CD4-positive, alpha-beta T cell treated with Interleukin-4 for 4 hours (primary cell): Measurements from ENCODE around the gene CLK2.

Experiments used
- DNase-seq: peaks from one replicate; pipeline ENCODE4 v3.0.0-alpha.2; 2020

Gene CLK2

GRCh38 chr1:155273343-155274245, at the start of gene CLK2:
Gene CLK2, minus strand, starts transcription at chr1:155273504. Its CDS starts 2,527 bp downstream, at chr1:155270977.
- peak; percentile 90 for DNase-seq

GRCh38 chr1:155322571-155322952, 49.3 kb upstream of the CLK2 start:
- DNase-seq, result no peak

GRCh38 chr1:155321639-155322503, 48.6 kb upstream of the CLK2 start:
- DNase-seq, result no peak

GRCh38 chr1:155320661-155321617, 47.6 kb upstream of the CLK2 start, which contains the start of gene RUSC1:
Gene RUSC1, plus strand, starts transcription at chr1:155320894. Its CDS starts 880 bp downstream, at chr1:155321774.
- DNase-seq, result peak; percentile 57

DNA sequence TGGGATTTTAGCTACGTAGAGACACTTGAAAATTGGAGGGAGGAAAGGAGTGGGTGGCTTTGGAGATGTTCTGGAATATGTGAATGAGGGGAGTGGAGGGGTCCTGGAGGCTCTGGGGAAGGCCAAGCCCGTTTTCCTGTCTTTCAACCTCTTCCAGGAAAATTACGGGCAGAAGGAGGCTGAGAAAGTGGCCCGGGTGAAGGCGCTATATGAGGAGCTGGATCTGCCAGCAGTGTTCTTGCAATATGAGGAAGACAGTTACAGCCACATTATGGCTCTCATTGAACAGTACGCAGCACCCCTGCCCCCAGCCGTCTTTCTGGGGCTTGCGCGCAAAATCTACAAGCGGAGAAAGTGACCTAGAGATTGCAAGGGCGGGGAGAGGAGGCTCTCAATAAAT, 46.9 kb upstream of the CLK2 start:
- DNase-seq, result no peak

DNA sequence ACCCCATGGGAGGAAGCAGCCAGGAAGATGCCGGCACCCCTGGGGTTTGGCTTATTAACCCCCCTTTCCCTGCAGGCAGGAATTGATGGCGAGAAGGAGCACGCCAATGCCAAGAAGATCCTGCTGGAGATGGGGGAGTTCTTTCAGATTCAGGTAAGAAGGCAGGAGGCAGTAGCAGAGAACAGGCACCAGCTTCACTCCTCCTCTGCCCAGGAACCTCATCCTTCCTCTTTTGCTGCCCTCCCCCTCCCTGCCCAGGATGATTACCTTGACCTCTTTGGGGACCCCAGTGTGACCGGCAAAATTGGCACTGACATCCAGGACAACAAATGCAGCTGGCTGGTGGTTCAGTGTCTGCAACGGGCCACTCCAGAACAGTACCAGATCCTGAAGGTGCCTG, 46.2 kb upstream of the CLK2 start:
- DNase-seq, result no peak

GRCh38 chr1:155318082-155318481, 44.8 kb upstream of the CLK2 start:
- DNase-seq, result no peak

DNA sequence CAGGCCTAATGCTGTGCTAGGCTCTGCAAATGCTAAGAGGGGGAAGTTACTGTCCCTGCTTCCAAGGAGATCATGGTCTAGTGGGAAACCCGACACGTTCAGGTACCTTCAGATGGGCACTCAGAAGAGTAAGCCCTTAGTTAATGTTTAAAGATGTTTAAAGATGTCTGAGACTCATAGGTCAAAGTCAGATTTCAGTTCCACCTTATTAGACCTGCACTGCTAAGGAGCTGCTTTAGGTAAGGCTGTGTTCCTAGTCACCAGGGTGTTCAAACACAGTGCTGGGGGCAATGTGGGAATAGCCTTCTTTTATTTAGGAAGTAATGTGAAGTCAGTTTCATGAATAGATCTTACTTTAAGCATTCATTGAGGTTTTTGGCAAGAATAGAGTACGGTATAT, 43.6 kb upstream of the CLK2 start:
- no peak for DNase-seq

- no peak for DNase-seq
These were observed 40.0 kb upstream of the CLK2 start for GRCh38 chr1:155313261-155313660.

- DNase-seq, result no peak
These were observed 36.2 kb upstream of the CLK2 start for GRCh38 chr1:155309423-155310021.

GRCh38 chr1:155308493-155309422, 35.5 kb upstream of the CLK2 start, which contains the start of gene FDPS:
Gene FDPS, plus strand, starts transcription at chr1:155308866. Its CDS starts 924 bp downstream, at chr1:155309790.
- DNase-seq, result peak; percentile 98

DNA sequence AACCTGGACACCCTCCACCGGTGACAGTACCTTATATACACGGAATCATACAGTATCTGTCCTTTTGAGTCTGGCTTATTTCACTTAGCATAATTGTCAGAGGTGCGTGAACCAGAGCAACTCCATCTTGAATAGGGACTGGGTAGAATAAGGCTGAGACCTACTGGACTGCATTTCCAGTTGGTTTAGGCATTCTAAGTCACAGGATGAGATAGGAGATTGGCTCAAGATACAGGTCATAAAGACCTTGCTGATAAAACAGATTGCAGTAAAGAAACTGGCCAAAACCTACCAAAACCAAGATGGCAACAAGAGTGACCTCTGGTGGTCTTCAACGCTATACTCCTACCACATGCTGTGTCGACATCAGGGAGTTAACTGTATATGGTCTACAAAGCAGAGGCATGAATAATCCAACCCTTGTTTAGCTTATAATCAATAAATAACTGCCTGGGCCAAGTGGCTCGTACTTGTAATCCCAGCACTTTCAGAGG, 34.0 kb upstream of the CLK2 start:
- DNase-seq, result no peak

DNA sequence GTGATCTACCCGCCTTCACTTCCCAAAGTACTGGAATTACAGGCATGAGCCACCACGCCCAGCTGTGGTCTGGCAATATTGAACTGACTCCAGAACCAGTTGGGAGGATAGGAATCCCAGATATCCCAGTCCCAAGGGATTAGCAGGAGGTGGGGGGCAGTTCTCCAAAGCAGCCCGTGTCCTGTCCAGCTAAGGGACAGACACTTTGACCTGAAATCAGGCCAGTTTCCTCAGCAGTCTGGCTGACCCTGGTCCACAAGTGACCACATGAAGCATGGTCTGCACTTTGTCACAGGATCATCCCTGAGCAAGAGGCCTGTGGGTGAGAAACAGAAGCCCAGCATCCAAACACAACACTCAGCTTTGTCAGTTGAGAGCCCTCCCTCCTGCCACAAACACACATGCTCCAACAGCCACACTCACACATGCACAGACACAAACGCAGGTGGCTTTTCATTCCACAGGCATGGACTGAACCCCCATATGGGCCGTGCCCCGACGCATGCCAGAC, 32.6 kb upstream of the CLK2 start:
- no peak for DNase-seq

- no peak for DNase-seq
These were observed 31.3 kb upstream of the CLK2 start for GRCh38 chr1:155304558-155305063.

GRCh38 chr1:155301342-155301841, 28.1 kb upstream of the CLK2 start, which contains the start of gene PKLR:
Gene PKLR, minus strand, starts transcription at chr1:155301438. Its CDS starts 43 bp downstream, at chr1:155301395.
- no peak for DNase-seq

- no peak for DNase-seq
These were observed 27.4 kb upstream of the CLK2 start for GRCh38 chr1:155300553-155301329.

- no peak for DNase-seq
These were observed 26.7 kb upstream of the CLK2 start for GRCh38 chr1:155300024-155300423.

GRCh38 chr1:155297384-155297783, 24.1 kb upstream of the CLK2 start:
- no peak for DNase-seq

DNA sequence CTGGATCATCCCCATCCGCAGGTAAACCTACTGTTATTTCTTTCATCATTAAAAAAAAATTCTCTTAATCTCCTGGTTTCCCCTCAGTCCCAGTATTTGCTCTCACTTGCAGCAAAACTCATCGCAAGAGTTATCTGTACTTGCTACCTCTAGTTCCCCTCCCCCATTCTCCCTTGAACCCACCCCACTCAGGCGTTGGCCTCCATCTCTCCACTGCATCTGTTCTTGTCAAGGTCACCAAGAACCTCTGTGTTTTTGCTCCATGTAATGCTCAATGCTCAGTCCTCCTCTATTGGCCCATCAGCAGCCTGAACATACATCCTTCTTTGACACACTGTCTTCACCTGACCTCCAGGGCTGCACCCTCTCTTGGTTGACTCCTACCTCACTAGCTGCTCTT, 23.4 kb upstream of the CLK2 start:
- DNase-seq, result no peak
